BJ (cell line): ENCODE measurements around the gene KLC1. TPM values are rescaled to one million over a fixed set of nuclear protein-coding genes. Genes with fewer than 3 reads are reported as not detected.

Experiments
- CTCF ChIA-PET: fragments of 350-600 bp; formaldehyde crosslinking; extraction: SDS; loops from one replicate; lab custom pipeline; 2021; ENCODE audit warnings: antibody characterized with exemption, inconsistent platforms; lab: Yijun Ruan, JAX
- POLR2A ChIA-PET: fragments of 300-600 bp; sonication (Branson Sonifier 250); formaldehyde crosslinking; extraction: SDS; loops from one replicate; lab custom pipeline; 2021; ENCODE audit warnings: antibody characterized with exemption; lab: Charles Lee
- DNase-seq: peaks from one replicate; pipeline ENCODE4 v3.0.0-alpha.2; 2011; ENCODE audit warnings: low read depth
- H3K27me3 ChIP-seq: 2 replicates; pipeline ENCODE4 v1.6.0; 2011; ENCODE audit warnings: low read length; ENCODE audit not compliant: control insufficient read depth, insufficient read depth
- H3K36me3 ChIP-seq: 2 replicates; pipeline ENCODE4 v1.5.1; 2011; ENCODE audit warnings: low read length; ENCODE audit not compliant: control insufficient read depth, insufficient read depth
- H3K4me3 ChIP-seq: 2 replicates; pipeline ENCODE4 v1.5.1; 2011; ENCODE audit warnings: low read depth, mild to moderate bottlenecking, control low read depth, low read length
- polyA plus RNA-seq: library from polyadenylated mRNA; depleted of rRNA; stranded (reverse); fragments of >200 nt; gene quantifications from 2 replicates; pipeline ENCODE4 v1.2.3, GENCODE V29; 2011
- TF ChIP-seq, protein P1 (sequence below): IDR thresholded peaks from 2 replicates; pipeline ENCODE4 v1.5.1; 2011; ENCODE audit warnings: low read depth, mild to moderate bottlenecking, control low read depth, inconsistent platforms, low read length, moderate library complexity; ENCODE audit not compliant: insufficient read depth

Gene KLC1
- polyA plus RNA-seq, 1 experiment = 112 TPM

DNA sequence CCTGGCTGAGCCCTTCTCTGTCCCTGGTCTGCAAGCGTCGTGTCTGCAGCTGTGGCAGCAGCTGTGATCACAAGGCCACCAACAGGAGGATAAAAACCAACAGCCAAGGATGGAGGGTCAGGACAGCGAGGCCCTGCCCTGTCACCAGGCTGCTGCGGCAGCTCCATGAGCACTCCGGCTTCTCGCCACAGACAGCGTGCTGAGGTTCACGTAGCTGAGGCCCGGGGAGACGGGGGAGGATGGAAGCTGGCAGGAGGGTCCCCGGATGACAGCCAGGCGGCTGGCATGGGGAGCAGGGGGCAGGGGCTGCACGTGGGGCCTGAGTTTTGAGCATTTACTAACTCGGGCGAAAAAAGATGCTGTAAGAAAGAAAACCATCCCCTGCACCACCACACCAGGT, 80.8 kb downstream of the KLC1 start:
- ChIA-PET CTCF (interaction anchor here (1.3 kb wide), 1 partner anchor 22 kb away, joined by 3 read pairs; no protein-coding TSS in a partner anchor), POLR2A (no interaction called here)
- DNase-seq = no peak

DNA sequence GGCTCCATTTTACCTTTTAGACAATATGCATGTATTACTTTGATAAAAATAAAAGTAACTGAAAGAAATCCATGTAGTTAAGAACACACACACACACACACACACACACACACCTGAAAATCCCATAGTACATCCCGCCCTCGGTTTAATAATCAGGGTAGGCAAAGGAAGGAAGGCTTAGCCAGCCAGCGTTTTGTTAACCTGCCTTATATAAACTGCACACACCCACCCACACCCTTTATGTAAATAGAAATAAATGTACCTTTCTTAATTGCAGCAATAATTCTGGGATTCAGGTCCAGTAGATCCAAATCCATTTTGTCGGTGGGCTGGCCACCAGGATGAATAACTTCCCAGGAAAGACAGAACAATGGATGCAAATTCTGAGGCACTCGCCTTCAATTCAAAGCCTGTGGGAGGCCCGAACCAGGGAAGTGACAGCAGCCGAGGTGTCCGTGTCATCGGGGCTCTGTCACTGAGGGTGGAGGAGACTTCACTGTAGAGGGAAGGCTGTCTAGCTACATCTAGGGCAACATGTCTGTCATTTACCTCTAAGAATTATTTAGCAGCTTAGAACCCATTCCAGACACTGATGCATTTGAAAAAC, 81.9 kb downstream of the KLC1 start:
- Histone ChIP-seq H3K27me3 (no peaks in the 10 kb centered on the region), H3K4me3 (no peak overlapping the region), H3K36me3 (peaks cover 11% of the 10 kb centered on the region)
- no peak for DNase-seq
- CTCF ChIA-PET = interaction anchor here (1.3 kb wide), 1 partner anchor 23 kb away, joined by 3 read pairs; no protein-coding TSS in a partner anchor
- TF ChIP-seq, protein P1, sequence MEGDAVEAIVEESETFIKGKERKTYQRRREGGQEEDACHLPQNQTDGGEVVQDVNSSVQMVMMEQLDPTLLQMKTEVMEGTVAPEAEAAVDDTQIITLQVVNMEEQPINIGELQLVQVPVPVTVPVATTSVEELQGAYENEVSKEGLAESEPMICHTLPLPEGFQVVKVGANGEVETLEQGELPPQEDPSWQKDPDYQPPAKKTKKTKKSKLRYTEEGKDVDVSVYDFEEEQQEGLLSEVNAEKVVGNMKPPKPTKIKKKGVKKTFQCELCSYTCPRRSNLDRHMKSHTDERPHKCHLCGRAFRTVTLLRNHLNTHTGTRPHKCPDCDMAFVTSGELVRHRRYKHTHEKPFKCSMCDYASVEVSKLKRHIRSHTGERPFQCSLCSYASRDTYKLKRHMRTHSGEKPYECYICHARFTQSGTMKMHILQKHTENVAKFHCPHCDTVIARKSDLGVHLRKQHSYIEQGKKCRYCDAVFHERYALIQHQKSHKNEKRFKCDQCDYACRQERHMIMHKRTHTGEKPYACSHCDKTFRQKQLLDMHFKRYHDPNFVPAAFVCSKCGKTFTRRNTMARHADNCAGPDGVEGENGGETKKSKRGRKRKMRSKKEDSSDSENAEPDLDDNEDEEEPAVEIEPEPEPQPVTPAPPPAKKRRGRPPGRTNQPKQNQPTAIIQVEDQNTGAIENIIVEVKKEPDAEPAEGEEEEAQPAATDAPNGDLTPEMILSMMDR = no peak
- POLR2A ChIA-PET = no interaction called here

More for the DNA sequence above, 80.8 kb downstream of the KLC1 start:
- no peak overlapping the region for H3K4me3 ChIP-seq
- TF ChIP-seq, protein P1 = no peak
- peaks cover 13% of the 10 kb centered on the region for H3K36me3 ChIP-seq
- no peaks in the 10 kb centered on the region for H3K27me3 ChIP-seq

- TF ChIP-seq, protein P1 = no peak
- CTCF ChIA-PET = no interaction called here
- no peak overlapping the region for H3K4me3 ChIP-seq
- DNase-seq = no peak
- POLR2A ChIA-PET = no interaction called here
- peaks cover 10% of the 10 kb centered on the region; the same call in 1 of the 2 replicates for H3K36me3 ChIP-seq
- no peaks in the 10 kb centered on the region for H3K27me3 ChIP-seq
Measured at GRCh38 chr14:103711516-103712431, 82.8 kb downstream of the KLC1 start.

DNA sequence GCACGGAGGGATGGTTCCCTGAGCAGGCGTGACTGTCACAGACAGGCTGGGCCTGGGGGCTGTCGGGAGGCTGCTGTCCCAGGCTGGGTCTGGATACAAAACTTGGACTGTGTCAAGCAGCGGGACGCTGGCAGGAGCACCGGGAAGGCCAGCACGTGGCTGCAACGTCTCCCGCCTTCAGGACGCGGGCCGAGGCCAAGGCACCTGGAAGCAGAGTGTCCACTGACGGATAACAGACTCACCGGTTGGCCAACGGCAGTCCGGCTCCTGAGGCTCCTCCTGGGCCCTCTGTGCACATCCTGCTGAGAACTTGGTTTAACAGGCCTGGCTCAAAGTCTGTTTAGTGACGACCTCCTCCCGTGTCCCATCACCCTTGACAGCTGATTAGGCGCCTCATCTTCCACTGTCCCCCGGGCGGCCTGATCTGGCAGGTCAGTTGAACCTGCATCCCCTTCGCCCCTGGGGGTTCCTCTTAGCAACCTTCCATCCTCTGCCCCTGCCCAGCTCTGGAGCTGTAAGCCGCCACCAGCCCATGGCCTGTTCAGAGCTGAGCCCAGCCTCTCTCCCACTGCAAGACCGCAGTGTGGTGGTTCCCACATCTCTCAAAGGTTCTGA, 83.7 kb downstream of the KLC1 start:
- ChIA-PET POLR2A (no interaction called here), CTCF (no interaction called here)
- no peak for DNase-seq
- Histone ChIP-seq H3K4me3 (no peak overlapping the region), H3K36me3 (peaks cover 5% of the 10 kb centered on the region; the same call in 1 of the 2 replicates), H3K27me3 (no peaks in the 10 kb centered on the region)
- TF ChIP-seq, protein P1 = no peak
